GM20431 (cell line): ENCODE results near the gene HPN.
"Not testable (repeated sequence)": the region's sequence is repeated elsewhere in the genome, so short reads cannot be mapped to it uniquely, and the experiment has no call there.

ENCODE experiments used
- in situ Hi-C: fragments of 300-500 bp; cut with MseI, MboI; formaldehyde crosslinking; loops from one replicate; pipeline ENCODE4 v1.15.0; 2020; ENCODE audit warnings: low sequenced_read_pairs; ENCODE audit not compliant: unreplicated experiment

Gene HPN

DNA sequence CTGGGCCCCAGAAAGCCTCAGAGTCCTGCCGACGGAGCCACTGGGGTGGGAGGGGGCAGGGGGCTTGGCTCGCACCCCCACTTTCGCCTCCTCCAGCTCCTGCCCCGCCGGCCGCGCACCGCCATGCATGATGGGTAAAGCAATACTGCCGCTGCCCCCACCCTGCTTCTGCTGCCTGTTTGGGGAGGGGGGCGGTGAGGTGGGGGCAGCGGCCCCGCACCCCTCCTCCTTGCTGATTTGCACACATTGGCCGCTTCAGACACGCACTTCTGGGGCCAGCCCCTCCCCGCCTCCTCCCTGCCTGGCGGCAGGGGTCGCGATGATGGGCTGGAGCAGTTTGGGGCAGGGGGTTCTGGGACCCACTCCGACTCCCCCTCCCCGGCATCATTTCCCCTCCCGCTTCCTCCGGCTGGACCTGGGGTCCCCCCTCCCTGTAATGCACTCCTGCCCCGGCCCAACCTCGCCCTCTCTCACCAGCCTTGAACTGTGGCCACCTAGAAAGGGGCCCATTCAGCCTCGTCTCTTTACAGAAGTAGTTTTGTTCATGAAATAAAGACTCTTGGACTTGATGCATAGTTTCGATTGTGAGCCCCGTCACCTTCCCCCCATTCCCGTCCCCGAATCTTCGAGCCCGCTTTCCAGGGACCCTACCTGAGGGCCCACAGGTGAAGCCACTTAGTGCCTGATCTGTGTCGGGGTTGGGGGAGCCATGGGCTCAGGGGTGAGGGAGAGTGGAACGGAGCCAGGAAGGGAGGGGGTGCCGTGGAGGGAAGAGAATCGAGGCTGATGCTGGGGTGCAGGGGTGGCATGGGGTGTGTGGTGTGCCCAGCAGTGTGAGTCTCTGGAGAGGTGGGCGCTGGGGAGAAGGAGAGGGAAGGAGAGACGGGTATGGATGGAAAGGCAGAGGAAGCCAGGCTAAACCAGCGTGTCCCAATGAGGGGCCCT lies 1.4 kb upstream of the HPN start:
- in situ Hi-C loops = no loop called here

DNA sequence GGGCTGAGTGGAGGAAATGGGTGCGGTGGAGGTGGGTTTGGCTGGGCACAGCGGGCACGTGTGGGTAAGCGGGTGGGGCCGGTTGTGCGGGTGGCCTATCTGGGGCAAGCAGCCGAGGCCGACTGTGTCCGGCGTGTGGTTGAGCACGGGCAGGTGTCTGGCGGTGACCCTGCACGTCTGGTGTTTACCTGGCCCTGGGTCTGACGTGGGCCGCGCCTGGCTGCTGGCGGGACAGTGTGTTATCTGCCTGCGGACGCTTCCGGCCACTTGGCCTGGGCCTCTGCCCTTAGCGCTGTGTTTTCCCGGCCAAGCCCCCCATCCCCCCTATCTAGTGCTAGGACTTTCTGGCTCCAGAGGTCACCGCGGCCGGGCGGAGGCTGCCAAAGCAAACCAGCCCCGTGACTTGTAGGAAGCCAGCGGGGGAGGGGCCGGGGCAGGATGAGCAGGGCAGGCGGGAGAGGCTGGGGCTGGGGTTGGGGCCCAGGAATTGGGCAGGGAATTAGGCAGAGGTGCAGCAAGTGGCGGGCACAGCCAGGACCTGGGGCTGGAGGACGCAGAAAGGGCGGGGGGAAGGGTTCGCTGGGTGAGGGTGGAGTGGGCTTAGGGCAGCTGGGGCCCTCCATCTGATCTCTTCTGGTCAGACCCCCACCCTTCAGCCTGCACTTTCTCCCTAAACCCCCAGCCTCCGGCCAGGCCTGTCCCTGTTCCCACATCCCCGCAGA lies 534 bp upstream of the HPN start:
- in situ Hi-C loops = no loop called here

DNA sequence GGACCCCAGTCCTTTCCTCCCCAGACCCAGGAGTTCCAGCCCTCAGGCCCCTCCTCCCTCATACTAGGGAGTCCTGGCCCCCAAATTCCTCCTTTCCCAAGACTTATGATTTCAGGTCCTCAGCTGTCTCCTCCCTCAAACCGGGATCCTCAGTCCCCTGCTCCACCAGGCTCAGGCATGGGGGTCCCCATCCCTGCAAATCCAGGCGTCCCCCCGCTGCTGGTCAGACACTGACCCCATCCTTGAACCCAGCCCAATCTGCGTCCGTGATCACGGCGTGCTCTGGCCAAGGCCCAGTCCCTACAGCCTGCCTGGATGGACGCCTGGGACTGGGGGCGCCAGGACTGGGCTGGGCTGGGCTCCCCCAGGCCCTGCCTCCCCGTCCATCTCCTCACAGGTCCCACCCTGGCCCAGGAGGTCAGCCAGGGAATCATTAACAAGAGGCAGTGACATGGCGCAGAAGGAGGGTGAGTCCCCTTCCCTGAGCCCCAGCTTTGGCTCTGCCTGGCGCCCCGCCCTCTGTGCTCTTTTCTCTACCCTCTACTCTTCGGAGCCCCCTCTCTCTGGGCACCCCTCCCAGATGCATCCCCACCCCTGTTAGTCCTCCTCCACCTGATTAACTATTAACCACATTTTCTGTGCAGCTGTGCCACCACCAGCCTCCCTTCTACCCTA lies 672 bp downstream of the HPN start:
- in situ Hi-C loops = no loop called here

DNA sequence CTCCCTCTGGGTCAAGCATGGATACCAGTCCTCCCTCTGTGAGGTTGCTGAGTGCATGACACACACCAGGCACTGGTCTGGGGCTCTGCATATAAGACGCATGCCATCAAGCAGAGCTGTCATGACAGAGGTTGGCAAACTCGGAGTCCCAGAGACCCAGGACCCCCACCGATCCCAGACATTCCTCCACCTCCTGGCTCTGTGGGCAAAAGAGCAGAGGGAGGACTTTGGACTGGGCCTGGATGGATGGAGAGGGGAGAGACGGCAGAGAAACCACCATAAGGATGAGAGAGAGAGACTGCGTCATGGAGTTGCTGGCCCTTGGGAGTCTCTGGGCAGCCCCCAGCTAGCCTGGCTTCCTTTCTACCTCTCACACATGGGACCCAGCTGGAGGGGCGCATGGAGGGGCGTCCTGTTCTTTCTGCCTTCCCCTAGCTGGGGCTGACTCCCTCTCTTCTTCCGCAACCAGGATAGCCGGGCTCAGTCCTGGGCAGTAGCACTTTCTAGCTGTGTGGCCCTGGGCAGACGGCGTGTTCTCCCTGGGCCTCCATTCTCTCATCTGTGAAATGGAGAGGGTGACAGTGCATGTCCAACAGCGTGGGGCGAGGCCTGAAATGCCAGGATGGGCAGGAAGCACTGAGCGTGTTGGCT lies 1.6 kb downstream of the HPN start:
- in situ Hi-C loops = no loop called here

DNA sequence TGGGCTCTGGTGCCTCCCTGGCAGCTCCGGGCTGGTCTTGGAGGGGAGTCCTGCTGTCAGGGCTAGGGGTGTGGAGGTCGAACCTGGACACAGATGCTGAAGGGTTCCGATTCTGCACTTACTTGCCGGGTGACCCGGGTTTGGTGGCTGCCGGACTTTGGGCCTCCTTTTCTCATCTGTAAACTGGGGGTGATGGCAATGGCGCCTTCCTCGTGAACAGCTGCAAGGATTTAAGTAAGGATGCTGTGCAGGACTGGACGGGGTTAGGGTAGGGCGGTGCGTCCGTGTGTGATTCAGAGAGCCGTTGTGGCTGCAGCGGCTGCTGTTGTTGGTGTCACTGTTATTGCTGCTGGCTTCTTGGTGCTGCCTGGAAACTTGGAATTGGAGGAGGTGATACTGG lies 2.4 kb downstream of the HPN start:
- in situ Hi-C loops = no loop called here

DNA sequence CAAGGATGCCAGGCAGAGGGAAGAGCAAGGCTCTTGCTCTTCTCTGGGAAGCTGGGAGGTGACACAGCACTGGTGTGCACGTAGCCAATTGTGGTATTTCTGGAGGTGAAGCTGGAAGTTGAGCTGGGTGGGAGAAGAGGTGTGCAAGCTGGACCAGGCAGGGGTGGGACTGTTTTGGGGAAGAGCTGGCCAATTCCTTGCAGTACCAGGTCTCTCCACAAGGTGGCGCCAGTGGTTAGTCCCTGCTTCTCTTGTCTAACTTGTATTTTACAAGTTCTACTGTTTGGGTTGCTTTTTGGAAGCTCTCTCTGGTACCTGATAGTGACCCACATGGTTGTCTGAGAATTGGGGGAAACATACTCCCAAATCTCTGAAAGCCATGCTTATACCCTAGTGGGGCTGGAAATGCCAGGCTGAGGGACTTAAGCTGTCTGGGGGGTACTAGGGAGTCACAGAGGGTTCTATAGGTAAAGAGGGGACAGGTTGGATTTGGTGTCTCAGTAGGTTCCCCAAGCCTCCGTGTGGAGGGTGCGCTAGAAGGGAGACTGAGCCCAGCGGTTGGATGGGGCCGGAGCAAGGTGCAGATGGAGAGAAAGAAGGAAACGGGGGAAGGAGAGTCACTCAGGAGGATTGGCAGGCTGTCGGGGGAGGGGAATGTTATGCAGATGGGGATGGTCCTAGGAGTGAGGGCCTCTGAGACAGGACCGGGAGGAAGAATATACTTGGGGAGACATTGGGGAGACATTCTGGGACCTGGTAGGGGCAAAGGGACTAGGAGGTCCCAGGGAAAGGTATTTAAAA lies 3.0 kb downstream of the HPN start:
- in situ Hi-C loops = no loop called here

DNA sequence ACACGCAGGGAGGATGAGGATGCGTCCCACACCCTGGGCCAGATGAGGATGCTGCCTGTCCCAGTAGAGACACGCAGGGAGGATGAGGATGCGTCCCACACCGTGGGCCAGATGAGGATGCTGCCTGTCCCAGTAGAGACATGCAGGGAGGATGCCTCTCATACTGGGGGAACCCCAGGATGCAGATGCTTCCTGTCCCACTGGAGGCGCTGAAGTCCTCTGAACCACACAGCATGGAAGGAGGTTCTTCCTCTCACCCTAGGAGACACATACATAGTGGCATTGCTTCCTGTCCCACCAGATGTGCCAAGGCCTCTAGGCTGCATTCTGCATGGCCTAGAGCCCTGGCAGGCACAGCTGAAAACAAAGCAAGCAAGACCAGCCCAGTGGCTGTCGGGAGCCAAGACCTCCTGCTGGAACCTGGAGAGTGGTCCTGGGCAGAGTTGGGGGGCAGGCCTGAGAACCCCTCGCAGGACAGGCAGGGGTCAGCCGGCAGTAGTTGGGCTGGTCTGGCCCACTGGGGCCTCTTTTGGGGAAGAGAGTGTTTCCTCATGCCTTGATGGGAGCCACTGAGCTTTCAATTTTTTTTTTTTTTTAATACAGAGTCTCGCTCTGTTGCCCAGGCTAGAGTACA lies 4.3 kb downstream of the HPN start:
- in situ Hi-C loops = no loop called here

DNA sequence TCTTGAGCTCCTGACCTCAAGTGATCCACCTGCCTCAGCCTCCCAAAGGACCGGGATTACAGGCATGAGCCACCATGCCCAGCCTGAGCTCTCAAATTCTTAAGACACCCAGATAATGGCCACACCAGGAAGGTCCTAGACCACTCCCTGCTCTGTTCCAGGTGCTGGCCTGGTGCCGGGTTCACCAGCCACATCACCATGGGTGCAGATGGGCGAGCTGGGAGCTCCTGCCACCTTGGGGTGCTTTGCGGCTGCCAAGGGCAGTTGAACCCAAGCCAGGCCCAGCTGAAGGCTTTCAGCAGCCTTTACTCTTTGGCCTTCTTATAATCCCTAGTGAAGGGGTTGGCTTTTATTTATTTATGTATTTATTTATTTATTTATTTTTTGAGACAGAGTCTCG lies 4.9 kb downstream of the HPN start:
- in situ Hi-C loops = no loop called here

DNA sequence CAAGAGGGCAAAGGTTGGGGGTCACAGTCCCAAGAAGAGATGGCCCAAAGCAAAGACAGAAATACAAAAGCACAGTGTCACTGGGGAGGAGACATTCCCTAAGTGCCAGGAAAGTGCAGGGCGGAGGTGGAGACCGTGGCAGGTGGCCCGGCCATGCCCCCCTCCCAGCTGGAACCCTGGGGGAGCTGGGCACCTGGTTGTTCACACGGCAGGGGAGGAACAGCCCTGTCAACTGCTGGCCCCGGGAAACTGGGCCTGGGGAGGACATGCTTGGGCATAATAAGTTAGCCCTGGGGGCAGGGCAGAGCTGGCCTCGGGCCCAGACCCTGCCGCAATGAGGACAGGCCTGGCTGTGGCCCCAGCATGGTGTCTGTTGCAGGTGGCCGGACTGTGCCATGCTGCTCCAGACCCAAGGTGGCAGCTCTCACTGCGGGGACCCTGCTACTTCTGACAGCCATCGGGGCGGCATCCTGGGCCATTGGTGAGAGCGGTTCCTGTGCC lies 7.4 kb downstream of the HPN start:
- in situ Hi-C loops = no loop called here

DNA sequence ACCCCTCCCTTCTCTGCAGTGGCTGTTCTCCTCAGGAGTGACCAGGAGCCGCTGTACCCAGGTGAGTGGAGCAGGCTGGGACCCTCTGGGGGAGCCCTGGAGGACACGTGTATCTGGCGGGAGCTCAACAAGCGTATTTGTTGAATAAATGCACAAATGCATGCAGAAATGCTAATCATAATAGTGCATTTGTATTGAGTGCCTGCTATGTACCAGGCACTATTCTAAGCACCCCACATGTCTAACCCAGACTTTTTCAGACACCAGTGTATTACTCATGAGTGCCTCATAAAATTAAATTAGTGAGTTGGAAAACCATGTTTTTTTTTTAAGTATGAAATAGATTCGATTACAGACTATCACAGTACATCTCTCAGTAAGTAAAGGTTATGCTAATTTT lies 7.9 kb downstream of the HPN start:
- in situ Hi-C loops = no loop called here

DNA sequence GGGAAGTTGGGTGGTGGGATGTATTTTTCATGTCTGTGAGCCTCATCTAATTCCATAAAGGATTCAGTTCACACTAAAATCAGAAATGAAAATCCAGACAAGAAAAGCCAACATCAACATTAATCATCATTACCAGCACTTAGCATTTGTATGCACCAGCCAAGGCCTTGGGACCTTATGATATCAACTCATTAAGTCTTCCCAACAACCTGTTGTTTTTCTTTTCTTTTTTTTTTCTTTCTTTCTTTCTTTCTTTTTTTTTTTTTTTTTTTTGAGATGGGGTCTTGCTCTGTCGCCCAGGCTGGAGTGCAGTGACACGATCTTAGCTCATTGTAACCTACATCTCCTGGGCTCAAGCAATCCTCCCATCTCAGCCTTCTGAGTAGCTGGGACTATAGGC lies 9.1 kb downstream of the HPN start:
- in situ Hi-C loops = not testable (repeated sequence)

DNA sequence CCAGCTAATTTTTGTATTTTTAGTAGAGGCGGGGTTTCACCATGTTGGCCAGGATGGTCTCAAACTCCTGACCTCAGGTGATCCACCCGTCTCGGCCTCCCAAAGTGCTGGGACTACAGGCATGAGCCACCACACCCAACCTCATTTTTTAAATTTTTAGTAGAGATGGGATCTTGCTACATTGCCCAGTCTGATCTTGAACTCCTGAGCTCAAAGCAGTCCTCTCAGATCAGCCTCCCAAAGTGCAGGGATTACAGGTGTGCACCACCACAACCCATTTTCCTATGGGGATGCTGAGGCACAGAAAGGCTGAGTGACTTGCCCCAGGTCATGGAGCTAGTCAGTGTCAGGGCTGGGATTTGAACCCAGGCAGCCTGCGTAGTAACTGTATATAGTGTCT lies 9.7 kb downstream of the HPN start:
- in situ Hi-C loops = not testable (repeated sequence)

DNA sequence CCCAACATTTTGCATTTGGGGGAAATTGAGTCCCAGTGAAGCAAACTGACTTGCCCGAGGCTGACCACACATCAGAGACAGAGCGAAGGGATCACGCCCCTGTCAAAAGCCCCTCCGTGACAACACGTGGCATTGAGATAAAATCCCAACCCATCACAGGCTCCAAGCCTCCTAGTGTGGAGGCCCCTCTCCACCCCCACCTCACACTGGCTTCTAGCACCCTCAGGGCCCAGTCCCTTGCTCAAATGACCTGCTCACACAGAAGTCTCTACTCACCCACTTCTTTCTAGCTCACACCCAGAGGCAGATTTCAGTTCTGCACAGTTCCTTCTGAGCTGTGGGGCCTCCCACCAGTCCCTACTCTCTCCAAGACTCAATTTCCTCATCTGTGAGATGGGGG lies 10.3 kb downstream of the HPN start:
- in situ Hi-C loops = no loop called here

DNA sequence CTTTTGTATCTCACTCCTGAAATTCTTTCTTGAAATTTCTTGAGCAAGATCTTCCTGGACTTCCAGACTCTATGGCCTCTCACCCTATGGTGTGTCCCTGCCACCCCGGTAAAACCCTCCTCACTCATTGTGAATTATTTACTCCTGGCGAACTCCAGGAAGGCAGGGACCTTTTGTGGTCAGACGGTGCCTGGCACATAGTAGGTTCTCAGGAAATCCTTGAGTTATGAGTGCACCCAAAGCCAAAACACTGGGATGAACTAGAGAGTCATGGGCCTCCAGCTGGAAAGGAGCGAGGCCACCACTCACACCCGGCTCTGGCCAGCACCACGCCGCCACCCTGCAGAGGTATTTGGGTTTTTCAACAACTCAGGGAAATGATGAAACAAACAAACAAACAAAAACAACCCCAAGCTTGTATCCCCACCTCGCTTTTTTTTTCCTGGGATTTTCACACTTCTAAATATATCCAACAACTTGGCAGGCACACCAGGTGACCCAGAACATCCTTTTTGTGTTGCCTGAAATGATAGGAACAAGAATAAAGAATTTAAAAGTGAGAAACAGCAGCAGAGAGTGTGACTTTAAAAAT lies 11.2 kb downstream of the HPN start:
- in situ Hi-C loops = no loop called here

DNA sequence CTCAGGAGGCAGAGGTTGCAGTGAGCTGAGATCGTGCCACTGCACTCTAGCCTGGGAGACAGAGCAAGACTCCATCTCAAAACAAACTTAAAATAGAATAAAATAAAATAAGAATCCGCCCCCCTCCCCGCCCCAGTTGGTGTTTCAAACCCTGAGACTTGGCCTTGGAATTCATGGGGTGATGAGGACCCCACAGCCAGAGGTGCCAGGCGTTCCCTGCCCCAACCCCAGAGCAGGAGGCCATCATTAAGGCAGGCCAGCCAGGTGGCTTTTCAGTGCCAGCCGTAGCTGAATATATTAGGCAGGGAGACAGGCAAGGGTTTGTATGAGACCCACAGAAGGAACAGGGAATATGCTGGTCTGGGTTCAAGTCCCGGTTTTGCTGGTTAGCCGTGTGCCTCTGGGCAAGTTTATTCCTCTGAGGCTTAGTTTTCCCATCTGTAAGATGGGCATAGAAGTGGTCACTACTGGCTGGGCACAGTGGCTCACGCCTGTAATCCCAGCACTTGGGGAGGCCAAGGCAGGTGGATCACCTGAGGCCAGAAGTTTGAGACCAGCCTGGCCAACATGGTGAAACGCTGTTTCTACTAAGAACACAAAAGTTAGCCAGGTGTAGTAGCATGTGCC lies 12.3 kb downstream of the HPN start:
- in situ Hi-C loops = no loop called here

DNA sequence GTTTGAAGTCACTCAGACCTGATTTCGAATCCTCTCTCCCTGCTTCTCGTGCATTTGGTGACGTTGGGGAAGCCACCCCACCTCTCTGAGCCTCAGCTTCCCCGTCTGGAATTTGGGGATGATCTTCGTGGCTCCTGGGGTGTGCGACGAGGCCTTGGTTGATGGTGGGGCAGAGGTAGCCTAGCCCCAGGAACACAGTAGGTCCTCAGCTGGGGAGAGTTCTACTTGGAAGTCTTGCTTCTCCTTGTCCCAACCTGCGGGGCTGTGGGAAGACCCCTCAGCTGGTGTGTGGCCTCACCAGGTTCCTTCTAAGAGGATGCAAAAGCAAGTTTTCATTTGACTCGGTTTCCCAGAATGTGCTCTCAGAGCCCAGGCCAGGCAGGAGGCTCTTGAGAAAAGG lies 13.1 kb downstream of the HPN start:
- in situ Hi-C loops = no loop called here

DNA sequence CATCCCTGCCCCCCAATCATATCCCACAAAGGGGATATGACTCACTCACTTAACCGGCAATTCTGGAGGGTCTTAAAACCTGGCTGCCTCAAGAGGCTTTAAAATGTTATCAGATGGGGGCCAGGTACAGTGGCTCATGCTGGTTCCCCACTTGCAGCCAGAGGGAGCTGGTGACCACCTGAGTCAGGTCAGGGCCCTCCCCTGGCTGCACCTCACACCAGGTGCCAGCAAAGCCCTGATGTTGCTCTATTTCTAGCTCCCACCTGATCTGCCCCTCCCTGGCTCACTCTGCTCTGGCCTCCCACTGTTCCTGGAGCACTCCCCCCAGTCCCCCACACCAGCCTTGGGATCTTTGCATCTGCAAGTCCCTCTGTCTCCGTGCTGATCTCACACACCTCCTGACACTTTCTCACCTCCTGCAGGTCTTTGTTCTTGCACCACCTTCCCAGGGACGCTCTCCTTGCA lies 14.2 kb downstream of the HPN start:
- in situ Hi-C loops = no loop called here

DNA sequence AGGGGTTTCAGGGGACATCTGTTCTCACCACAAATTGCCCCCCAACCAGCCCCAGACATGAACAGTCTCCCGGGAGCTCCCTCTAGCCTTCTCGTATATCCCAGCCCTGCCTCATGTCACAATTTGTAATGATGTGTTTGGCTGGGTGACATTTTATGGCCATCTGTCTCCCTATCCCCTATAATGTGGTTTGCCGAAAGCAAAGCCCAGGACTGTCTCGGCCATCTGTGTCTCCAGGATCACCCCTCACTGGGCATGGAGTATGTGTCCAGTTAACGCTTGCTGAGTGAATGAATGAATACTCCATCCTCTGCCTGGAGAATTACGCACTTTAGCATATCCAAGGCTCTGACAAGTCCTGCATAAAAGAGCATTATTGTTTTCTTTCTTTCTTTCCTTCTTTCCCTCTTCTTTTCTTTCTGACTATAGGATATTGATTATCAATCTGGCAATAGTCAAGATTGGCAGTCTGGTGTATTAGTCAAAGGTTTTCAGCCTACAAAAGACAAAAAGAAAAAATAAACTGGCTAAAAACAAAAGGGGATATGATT lies 15.1 kb downstream of the HPN start:
- in situ Hi-C loops = no loop called here
